ENCODE results near the gene GBA2.

GRCh38 chr9:35750256-35750531 is 1.2 kb upstream of the GBA2 start:
- no peak for TF ChIP-seq CTCF (IDR thresholded peaks at IDR 0.05; ENCODE audit: extremely low read depth in 1 of 2, insufficient read depth in 1 of 2, low read depth in 1 of 2, low read length in 2 of 2)
- no peak for TF ChIP-seq POLR2AphosphoS5 (IDR thresholded peaks at IDR 0.05; ENCODE audit: insufficient read depth, low read depth, low read length)
- no peak for TF ChIP-seq EZH2 (IDR thresholded peaks at IDR 0.05; ENCODE audit: borderline replicate concordance, low read depth, low read length, severe bottlenecking)
- no peak for TF ChIP-seq POLR2A (IDR thresholded peaks at IDR 0.05; ENCODE audit: low read depth, low read length)
- TF ChIP-seq MAX (IDR thresholded peaks at IDR 0.05; ENCODE audit: insufficient read depth, insufficient read length), result no peak
- TF ChIP-seq JUN (IDR thresholded peaks at IDR 0.05; ENCODE audit: borderline replicate concordance, insufficient read depth, insufficient read length, low read depth), result no peak
- no peak for TF ChIP-seq MYC (IDR thresholded peaks at IDR 0.05; ENCODE audit: low read depth, low read length)
